HG03045 (cell line): ENCODE results near the gene GPR157.
"Not testable (repeated sequence)": the region's sequence is repeated elsewhere in the genome, so short reads cannot be mapped to it uniquely, and the experiment has no call there.

Experiments used
- ATAC-seq: cut with Tn5 transposase; IDR thresholded peaks from one replicate; pipeline ENCODE4 v1.9.1; 2021; ENCODE audit warnings: mild to moderate bottlenecking, moderate library complexity; ENCODE audit not compliant: unreplicated experiment

GPR157 gene, protein sequence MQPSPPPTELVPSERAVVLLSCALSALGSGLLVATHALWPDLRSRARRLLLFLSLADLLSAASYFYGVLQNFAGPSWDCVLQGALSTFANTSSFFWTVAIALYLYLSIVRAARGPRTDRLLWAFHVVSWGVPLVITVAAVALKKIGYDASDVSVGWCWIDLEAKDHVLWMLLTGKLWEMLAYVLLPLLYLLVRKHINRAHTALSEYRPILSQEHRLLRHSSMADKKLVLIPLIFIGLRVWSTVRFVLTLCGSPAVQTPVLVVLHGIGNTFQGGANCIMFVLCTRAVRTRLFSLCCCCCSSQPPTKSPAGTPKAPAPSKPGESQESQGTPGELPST

GRCh38 chr1:9128520-9129265, at the start of gene GPR157:
TSS of gene GPR157 (minus strand) at chr1:9129102. CDS start at chr1:9129027, 75 bp downstream.
- peak; percentile 56 for ATAC-seq

- no peak for ATAC-seq
Measured at GRCh38 chr1:9174762-9175161, 45.9 kb upstream of the GPR157 start.

DNA sequence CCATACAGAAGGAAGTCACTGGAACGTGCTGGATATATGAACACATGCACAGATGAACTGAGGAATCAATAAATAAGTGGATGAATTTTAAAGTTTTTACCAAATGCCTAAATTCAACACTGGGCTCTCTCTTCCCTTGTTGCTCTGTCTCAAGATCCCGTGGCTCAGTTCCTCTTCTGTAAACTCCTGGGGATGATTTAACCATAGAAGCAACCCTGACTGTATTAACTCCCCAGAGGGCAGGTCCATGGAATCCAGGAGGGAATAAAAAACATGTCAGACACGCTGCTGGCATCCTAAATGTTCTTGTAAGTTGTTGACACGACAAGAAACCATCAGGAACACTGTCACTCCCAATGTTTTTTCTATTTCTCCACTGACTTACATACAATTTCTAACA, 45.3 kb upstream of the GPR157 start:
- ATAC-seq, result no peak

DNA sequence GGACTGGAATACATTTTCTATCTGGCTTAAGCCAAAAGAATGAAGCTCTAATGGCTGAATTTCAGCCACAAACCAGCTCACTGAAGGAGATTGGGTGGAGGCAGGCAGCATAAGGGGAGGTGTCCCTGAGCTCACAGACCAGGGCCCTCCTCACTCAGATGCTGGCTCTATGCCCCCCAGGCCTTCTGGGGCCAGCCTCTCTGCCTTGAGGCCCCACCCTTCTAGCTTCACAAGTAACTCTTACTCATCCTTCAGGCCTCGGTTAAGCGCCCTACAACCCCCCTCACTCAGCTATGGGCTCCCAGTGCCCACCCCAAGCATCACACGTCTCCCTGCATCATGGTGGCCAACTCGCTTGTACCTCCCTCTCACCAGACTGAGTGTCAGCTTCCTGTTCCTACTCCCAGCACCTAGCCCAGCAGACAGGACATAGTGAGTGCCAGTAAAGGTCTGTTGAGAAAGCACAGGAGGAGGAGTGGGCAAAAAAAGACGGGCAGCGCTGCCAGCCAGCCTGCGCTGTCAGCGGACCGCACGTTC, 40.8 kb upstream of the GPR157 start:
- no peak for ATAC-seq

DNA sequence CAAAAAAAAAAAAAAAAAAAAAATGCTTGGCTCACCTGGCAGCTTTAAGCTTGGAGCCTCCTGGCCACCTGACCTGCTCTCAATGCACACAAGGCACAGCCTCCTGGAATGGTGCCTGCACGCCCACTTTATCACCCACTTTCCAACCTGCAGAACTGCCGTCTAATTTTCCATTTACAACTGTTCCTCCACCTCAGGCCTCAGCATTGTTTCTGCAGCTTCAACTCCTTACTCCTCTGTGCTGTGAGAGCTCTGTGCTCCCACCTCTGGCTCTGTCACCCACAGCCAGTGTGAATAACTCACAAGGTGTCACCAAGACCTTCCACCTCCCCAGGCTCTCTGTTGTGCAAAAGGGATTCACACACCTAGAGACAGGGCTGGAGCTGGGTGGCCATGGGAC, 38.7 kb upstream of the GPR157 start:
- no peak for ATAC-seq

GRCh38 chr1:9166289-9167235, 37.7 kb upstream of the GPR157 start:
- ATAC-seq, result no peak

DNA sequence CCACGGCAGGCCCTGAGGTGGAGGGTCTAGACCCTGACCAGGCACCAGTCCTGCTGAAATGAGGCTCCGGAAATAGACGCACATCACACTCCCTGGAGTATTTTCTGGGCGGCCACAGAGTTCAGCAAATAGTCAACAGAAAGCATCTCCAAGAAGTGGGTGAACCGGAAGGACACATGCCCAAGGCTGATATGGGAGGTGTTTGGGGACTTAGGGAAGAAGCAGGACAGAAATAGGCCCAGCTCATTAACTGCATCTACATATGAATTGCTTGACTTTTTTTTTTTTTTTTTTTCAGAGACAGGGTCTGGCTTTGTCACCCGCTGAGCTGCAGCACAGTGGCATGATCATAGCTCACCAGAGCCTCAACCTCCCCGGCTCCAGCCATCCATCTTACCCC, 36.5 kb upstream of the GPR157 start:
- no peak for ATAC-seq

DNA sequence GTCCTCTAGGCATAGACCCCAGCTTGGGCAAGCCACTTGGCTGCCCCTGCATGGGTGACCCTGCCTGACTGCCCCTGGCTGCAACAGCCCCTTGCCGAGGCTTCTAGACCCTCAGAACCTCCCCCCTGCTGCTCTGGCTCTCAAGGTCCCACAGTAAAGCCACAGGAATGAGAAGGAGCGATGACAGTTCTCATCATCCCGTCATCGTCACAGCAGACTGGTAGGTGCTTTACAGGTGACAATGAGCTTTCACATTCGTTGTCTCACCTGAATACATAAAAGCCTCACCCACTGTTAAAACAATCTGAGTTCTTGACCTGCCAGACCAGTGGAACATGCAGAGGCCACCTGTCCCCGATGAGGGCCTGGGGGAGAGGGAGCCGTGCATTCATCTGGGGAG, 36.0 kb upstream of the GPR157 start:
- ATAC-seq, result no peak

GRCh38 chr1:9164532-9164900, 35.6 kb upstream of the GPR157 start:
- ATAC-seq, result no peak

GRCh38 chr1:9161963-9162362, 33.1 kb upstream of the GPR157 start:
- ATAC-seq, result no peak

- no peak for ATAC-seq
Measured at GRCh38 chr1:9161342-9161741, 32.4 kb upstream of the GPR157 start.

GRCh38 chr1:9160079-9160717, 31.3 kb upstream of the GPR157 start:
- ATAC-seq, result no peak

DNA sequence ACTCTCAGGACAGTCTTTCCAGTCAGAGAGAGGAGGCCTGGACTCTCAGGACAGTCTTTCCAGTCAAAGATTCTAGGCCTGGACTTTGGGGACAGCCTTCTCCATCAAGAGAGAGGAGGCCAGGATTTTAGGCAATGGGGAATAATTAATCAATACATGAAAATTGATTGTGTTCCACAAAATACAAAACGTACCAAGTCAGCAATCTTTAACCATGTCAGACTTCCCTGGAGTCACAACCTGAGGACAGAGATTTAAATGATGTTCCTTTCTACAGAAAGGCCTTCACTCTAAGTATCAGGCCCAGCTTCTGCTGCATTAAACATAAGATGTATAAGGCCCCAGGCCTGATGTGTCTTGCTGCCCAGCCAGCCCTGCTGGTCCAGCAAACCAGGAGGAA, 27.0 kb upstream of the GPR157 start:
- no peak for ATAC-seq

- ATAC-seq, result not testable (repeated sequence)
Measured at GRCh38 chr1:9155405-9155804, 26.5 kb upstream of the GPR157 start.

- no peak for ATAC-seq
Measured at GRCh38 chr1:9153152-9153551, 24.2 kb upstream of the GPR157 start.

DNA sequence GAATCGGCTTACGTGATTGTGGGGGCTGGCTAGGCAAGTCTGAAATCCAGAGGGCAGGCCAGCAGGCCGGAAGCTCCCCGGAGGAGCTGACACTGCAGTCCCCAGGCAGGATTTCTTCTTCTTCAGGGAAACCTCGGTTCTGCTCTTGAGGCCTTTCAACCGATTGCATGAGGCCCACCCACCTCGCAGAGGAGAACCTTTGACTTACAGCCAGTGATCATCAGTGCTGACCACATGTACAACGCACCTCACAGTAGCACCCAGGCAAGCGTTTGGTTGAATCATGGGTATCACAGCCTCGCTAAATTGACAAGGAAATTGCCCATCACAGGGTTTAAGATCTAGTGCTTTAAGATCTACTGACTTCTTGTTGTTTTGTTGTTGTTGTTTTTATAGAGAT, 23.6 kb upstream of the GPR157 start:
- ATAC-seq, result no peak

DNA sequence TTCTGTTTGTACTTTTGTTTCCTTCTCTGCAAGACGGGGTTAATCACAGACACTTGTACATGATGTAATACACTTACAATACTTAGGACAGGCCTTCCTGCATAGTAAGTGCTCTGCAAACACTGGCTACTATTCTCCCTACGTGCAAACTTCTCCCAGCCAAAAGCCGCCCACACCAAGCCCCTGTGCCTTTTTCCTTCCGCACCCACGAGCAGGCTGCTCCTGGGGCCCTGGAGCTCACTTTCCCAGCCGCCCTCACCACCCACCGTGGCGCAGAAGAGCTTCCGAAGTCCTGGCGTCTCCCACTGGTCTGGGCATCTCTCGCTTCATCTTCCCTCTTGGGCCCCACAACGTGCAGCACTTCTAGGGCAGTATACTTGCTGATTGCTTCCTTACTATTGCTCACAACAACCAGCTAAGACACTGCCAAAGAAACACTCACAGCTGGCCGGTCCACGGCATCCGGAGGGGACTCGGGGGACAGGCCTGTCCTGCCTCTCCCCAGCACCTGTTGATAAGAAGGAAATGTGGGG, 22.5 kb upstream of the GPR157 start:
- ATAC-seq, result no peak

DNA sequence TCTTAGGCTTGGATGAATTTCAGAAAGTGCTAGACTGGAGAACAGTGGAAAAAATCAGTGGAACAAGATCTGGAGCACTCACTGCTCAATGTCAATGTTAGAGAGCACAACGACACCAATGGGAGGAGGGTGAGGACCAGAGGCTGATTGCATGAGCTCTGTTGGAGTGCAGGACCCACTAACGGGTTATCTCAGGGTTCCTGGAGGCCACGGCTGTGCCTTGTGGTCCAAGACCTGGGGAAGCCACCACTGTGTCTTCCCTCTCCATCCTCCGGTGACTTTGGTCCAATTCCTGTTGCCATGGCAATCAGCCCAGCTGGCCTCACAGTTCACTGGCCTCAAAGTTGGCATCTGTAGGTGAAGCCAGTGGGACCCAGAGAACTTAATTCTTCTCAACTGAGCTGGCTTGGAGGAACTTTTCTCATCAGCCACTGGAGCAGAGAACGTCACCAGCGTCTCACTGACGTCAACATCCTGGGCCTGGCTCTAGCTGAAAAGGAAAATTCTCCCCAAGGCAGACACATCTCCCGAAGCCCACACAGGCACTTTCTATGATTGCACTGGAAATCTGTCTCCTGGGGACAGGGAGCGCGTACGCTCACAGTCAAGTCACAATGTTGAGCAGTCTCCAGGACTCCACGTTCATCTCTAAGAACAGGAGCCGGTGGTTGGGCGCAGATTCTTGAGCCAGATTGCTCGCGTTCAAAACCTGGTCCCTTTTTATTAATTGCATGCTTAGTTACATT, 21.9 kb upstream of the GPR157 start:
- no peak for ATAC-seq

GRCh38 chr1:9149837-9150581, 21.1 kb upstream of the GPR157 start:
- ATAC-seq, result no peak
